GM12878 (cell line): ENCODE data around the gene ADARB1. TPM values are rescaled to one million over a fixed set of nuclear protein-coding genes. Genes with fewer than 3 reads are reported as not detected.

Experiments used
- ATAC-seq: fragments of 200-7000 bp; cut with Tn5 transposase; 3 replicates; pipeline ENCODE4 v1.9.1; 2020; ENCODE audit warnings: mild to moderate bottlenecking, moderate library complexity
- BruUV-seq: library from RNA; stranded (reverse); fragments of 400-500 nt; replicated peaks from 2 replicates; lab custom pipeline; 2021; lab: Mats Ljungman, UMichigan
- CTCF ChIA-PET: fragments of 300-600 bp; sonication (Branson Sonifier 250); formaldehyde crosslinking; extraction: SDS; loops from one replicate; lab custom pipeline; 2021; ENCODE audit warnings: inconsistent platforms; lab: Yijun Ruan, JAX
- POLR2A ChIA-PET: fragments of 350-600 bp; formaldehyde crosslinking; extraction: SDS; loops from one replicate; lab custom pipeline; 2021; ENCODE audit warnings: inconsistent platforms; lab: Charles Lee
- RAD21 ChIA-PET: fragments of 300-600 bp; sonication (Branson Sonifier 250); formaldehyde crosslinking; loops from one replicate; lab custom pipeline; 2023; ENCODE audit warnings: antibody characterized with exemption; ENCODE audit not compliant: unreplicated experiment; lab: Charles Lee
- SMC1A ChIA-PET: fragments of 300-600 bp; sonication (Branson Sonifier 250); formaldehyde crosslinking; loops from one replicate; lab custom pipeline; 2023; ENCODE audit not compliant: unreplicated experiment, uncharacterized antibody; lab: Charles Lee
- DNase-seq: peaks from one replicate; pipeline ENCODE4 v3.0.0-alpha.2; 2011; ENCODE audit warnings: low read depth, low spot score
- FAIRE-seq: peaks from 3 replicates; lab custom pipeline; 2011; peaks lifted over from hg19 to GRCh38; lab: Jason Lieb, UNC
- H2AFZ ChIP-seq: 2 replicates; pipeline ENCODE4 v1.6.0; 2011; ENCODE audit warnings: low read depth, low read length, control low read depth; ENCODE audit not compliant: control insufficient read depth
- H3K27ac ChIP-seq: 2 replicates; pipeline ENCODE4 v1.5.1; 2011; ENCODE audit warnings: control low read depth; ENCODE audit not compliant: control insufficient read depth, insufficient read depth
- H3K27me3 ChIP-seq, 2 experiments: replicated peaks in 1 of 2; 2 replicates each; pipeline versions ENCODE4 v1.6.0 to v1.6.1; 2011; ENCODE audit warnings: low read length in 1 of 2; ENCODE audit not compliant: control insufficient read depth in 2 of 2, insufficient read depth in 2 of 2
- H3K36me3 ChIP-seq, 2 experiments: 2 replicates each; pipeline ENCODE4 v1.5.1; 2011; ENCODE audit warnings: low read length in 1 of 2; ENCODE audit not compliant: control insufficient read depth in 2 of 2, insufficient read depth in 2 of 2
- H3K4me1 ChIP-seq: 2 replicates; pipeline ENCODE4 v1.6.1; 2011; ENCODE audit warnings: mild to moderate bottlenecking, low read length, moderate library complexity, mixed read lengths; ENCODE audit not compliant: control insufficient read depth, insufficient read depth
- H3K4me2 ChIP-seq: 2 replicates; pipeline ENCODE4 v1.6.0; 2011; ENCODE audit warnings: control low read depth; ENCODE audit not compliant: control insufficient read depth, insufficient read depth
- H3K4me3 ChIP-seq: fragments of 200-600 bp; sonication (generic); 2 replicates; pipeline ENCODE4 v1.5.1; 2016
- H3K79me2 ChIP-seq: 2 replicates; pipeline ENCODE4 v1.6.0; 2011; ENCODE audit warnings: low read length; ENCODE audit not compliant: control insufficient read depth, insufficient read depth
- H3K9ac ChIP-seq: 2 replicates; pipeline ENCODE4 v1.8.0; 2011; ENCODE audit warnings: low read length, control low read depth, mixed read lengths; ENCODE audit not compliant: control insufficient read depth, insufficient read depth
- H3K9me3 ChIP-seq: replicated peaks from 3 replicates; pipeline ENCODE4 v1.5.1; 2011; ENCODE audit warnings: mild to moderate bottlenecking, low read length; ENCODE audit not compliant: control insufficient read depth, insufficient read depth
- H4K20me1 ChIP-seq: 2 replicates; pipeline ENCODE4 v1.6.0; 2011; ENCODE audit not compliant: control insufficient read depth, insufficient read depth
- CREB1 ChIP-seq: IDR thresholded peaks from 2 replicates; pipeline ENCODE4 v1.6.1; 2012; ENCODE audit warnings: low read depth, mild to moderate bottlenecking, inconsistent platforms
- CTCF ChIP-seq, 3 experiments: IDR thresholded peaks in 2 of 3; conservative IDR thresholded peaks in 1 of 3; 2 replicates each; pipeline ENCODE4 v1.5.1; 2011; ENCODE audit warnings: low read depth in 3 of 3, low read length in 3 of 3, mild to moderate bottlenecking in 3 of 3, control low read depth in 2 of 3, moderate library complexity in 2 of 3, inconsistent platforms in 1 of 3, mixed read lengths in 1 of 3; ENCODE audit not compliant: control insufficient read depth in 2 of 3, insufficient read depth in 1 of 3; ENCODE audit errors: extremely low read depth in 1 of 3
- FOXK2 ChIP-seq: fragments of 450-650 bp; IDR thresholded peaks from 2 replicates; pipeline ENCODE4 v1.6.1; 2017; ENCODE audit warnings: mild to moderate bottlenecking, moderate library complexity
- IRF5 ChIP-seq: fragments of 450-650 bp; IDR thresholded peaks from 2 replicates; pipeline ENCODE4 v1.6.1; 2017; ENCODE audit warnings: borderline replicate concordance
- MYB ChIP-seq: fragments of 150-350 bp; IDR thresholded peaks from 2 replicates; pipeline ENCODE4 v1.6.1; 2014; ENCODE audit warnings: mild to moderate bottlenecking, low read depth, low read length, borderline replicate concordance
- PAX5 ChIP-seq: IDR thresholded peaks from 2 replicates; pipeline ENCODE4 v1.6.1; 2011; ENCODE audit warnings: low read depth, low read length, borderline replicate concordance
- SUZ12 ChIP-seq: fragments of 200-600 bp; sonication (generic); IDR thresholded peaks from one replicate; pipeline ENCODE4 v1.6.1; 2018; ENCODE audit warnings: antibody characterized with exemption, mild to moderate bottlenecking; ENCODE audit not compliant: unreplicated experiment
- TAF1 ChIP-seq: IDR thresholded peaks from 2 replicates; pipeline ENCODE4 v1.6.1; 2011; ENCODE audit warnings: mild to moderate bottlenecking, low read depth, low read length, borderline replicate concordance
- USF2 ChIP-seq: IDR thresholded peaks from 2 replicates; pipeline ENCODE4 v1.6.1; 2011; ENCODE audit warnings: low read depth, low read length, improper control_type of control experiment, borderline replicate concordance
- ZNF384 ChIP-seq: IDR thresholded peaks from 2 replicates; pipeline ENCODE4 v1.6.1; 2012; ENCODE audit warnings: low read depth, mild to moderate bottlenecking, low read length, improper control_type of control experiment, borderline replicate concordance
- WGBS: methylation state at CpG from one replicate; pipeline ENCODE4 v1.1.6; 2016; ENCODE audit warnings: low lambda C conversion rate; ENCODE audit not compliant: insufficient replicate concordance, insufficient coverage; ENCODE audit errors: missing lambda C conversion rate; 5-methylcytosine and 5-hydroxymethylcytosine counted together
- in situ Hi-C: fragments of 300-500 bp; cut with MboI; formaldehyde crosslinking; loops from 9 replicates; pipeline ENCODE4 v1.14.3; 2018; ENCODE audit warnings: mixed read lengths
- intact Hi-C: fragments of 100-400 bp; cut with micrococcal nuclease; formaldehyde crosslinking; loops from one replicate; pipeline ENCODE4 v1.14.2; 2022; ENCODE audit not compliant: unreplicated experiment
- polyA plus RNA-seq, 11 experiments: library from polyadenylated mRNA; depleted of rRNA in 4 of 11; unstranded in 6 of 11; stranded (reverse) in 5 of 11; fragments of >200 nt; fragmentation: Nextera tagmentation in 4 of 11; fragmentation: Illumina TruSeq in 1 of 11; extraction: Ambion mirVana in 4 of 11; extraction: Trizol in 1 of 11; gene quantifications; 1 replicate in 1 of 11; 2 replicates in 10 of 11; pipeline versions ENCODE4 v1.2.1 to v1.2.3, GENCODE V29; 2011 to 2016; ENCODE audit warnings: inconsistent platforms in 2 of 11, missing spikeins in 2 of 11, low read depth in 1 of 11
- total RNA-seq, 4 experiments: library from RNA; depleted of rRNA in 3 of 4; stranded (reverse); fragments of >200 nt in 3 of 4; fragmentation: Illumina TruSeq in 1 of 4; extraction: Trizol in 1 of 4; gene quantifications; 2 replicates each; pipeline versions ENCODE4 v1.2.1 to v1.2.3, GENCODE V29; 2013 to 2021

ADARB1 gene
- total and polyA plus RNA-seq, 10 of the 15 experiments (the other 5 are each of a cell fraction or from before 2014, with no cell fraction given) = 5.7 to 61.7 (median 25.3) TPM

GRCh38 chr21:45249626-45250025 lies 175.2 kb downstream of the ADARB1 start (continued):
- TF ChIP-seq PAX5 = no peak
- no peak for TF ChIP-seq IRF5
- TF ChIP-seq SUZ12 = no peak
- no peak for TF ChIP-seq CTCF (IDR thresholded peaks at IDR 0.05 in 2 of 3, conservative IDR thresholded peaks at IDR 0.05 in 1 of 3; ENCODE audit: control insufficient read depth in 2 of 3, extremely low read depth in 1 of 3, insufficient read depth in 1 of 3, low read depth in 3 of 3, low read length in 3 of 3)

- in situ Hi-C loops = no loop called here
- DNase-seq (no peak), ATAC-seq (no peak), FAIRE-seq (no peak)
- Histone ChIP-seq H3K4me1 (no peaks in the 10 kb centered on the region), H3K9ac (no peak overlapping the region), H3K4me3 (no peak overlapping the region), H3K79me2 (no peaks in the 10 kb centered on the region), H3K4me2 (no peak overlapping the region), H3K36me3 (no peaks in the 10 kb centered on the region), H3K27me3 (no peaks in the 10 kb centered on the region), H4K20me1 (no peaks in the 10 kb centered on the region), H3K27ac (no peak overlapping the region), H2AFZ (no peak overlapping the region), H3K9me3 (no peaks in the 10 kb centered on the region; the same call in 2 of the 3 replicates)
- ChIA-PET CTCF (interaction anchor here (1.0 kb wide), 1 partner anchor 110 kb away, joined by 4 read pairs; no protein-coding TSS in a partner anchor), SMC1A (no interaction called here), POLR2A (no interaction called here), RAD21 (no interaction called here)
- WGBS = 18% methylated on average over 3 of the region's 3 CpGs
- BruUV-seq = no TSS peak
- intact Hi-C loops = no loop called here
- TF ChIP-seq ZNF384 (no peak), MYB (no peak), IRF5 (no peak), CREB1 (no peak), FOXK2 (no peak), TAF1 (no peak), USF2 (no peak), CTCF (IDR thresholded peaks at IDR 0.05 in 2 of 3, conservative IDR thresholded peaks at IDR 0.05 in 1 of 3; ENCODE audit: control insufficient read depth in 2 of 3, extremely low read depth in 1 of 3, insufficient read depth in 1 of 3, low read depth in 3 of 3, low read length in 3 of 3) (no peak)
These were observed 175.9 kb downstream of the ADARB1 start for GRCh38 chr21:45250272-45250671.
